HCT116 (cell line): ENCODE measurements around the gene RXYLT1. TPM values are rescaled to one million over a fixed set of nuclear protein-coding genes. Genes with fewer than 3 reads are reported as not detected.

ENCODE experiments used
- CBX3 ChIP-seq: IDR thresholded peaks from 2 replicates; pipeline ENCODE4 v1.6.1; 2012; ENCODE audit warnings: low read depth
- EGR1 ChIP-seq: IDR thresholded peaks from 2 replicates; pipeline ENCODE4 v1.6.1; 2012; ENCODE audit warnings: low read depth
- ELF1 ChIP-seq: IDR thresholded peaks from 2 replicates; pipeline ENCODE4 v1.6.1; 2012; ENCODE audit warnings: low read depth, borderline replicate concordance
- MAX ChIP-seq: IDR thresholded peaks from 2 replicates; pipeline ENCODE4 v1.6.1; 2012
- REST ChIP-seq: IDR thresholded peaks from 2 replicates; pipeline ENCODE4 v1.6.1; 2012; ENCODE audit warnings: low read depth
- SP1 ChIP-seq: IDR thresholded peaks from 2 replicates; pipeline ENCODE4 v1.6.1; 2012; ENCODE audit warnings: low read depth
- TCF7L2 ChIP-seq: IDR thresholded peaks from 2 replicates; pipeline ENCODE4 v1.7.0; 2011; ENCODE audit warnings: borderline replicate concordance, inconsistent platforms; ENCODE audit not compliant: insufficient read depth, insufficient read length; ENCODE audit errors: extremely low read depth
- ZBTB33 ChIP-seq: IDR thresholded peaks from 2 replicates; pipeline ENCODE4 v1.6.1; 2011; ENCODE audit warnings: mild to moderate bottlenecking, low read length, moderate library complexity; ENCODE audit not compliant: insufficient replicate concordance; ENCODE audit errors: extremely low read depth
- ZFX ChIP-seq: fragments of 450-650 bp; IDR thresholded peaks from 2 replicates; pipeline ENCODE4 v1.6.1; 2017
- total RNA-seq: library from RNA; stranded (reverse); gene quantifications from one replicate; pipeline ENCODE4 v1.2.1, GENCODE V29; 2021; ENCODE audit not compliant: unreplicated experiment

The RXYLT1 gene
- total RNA-seq, 1 experiment from 2014 or later = 23.0 TPM

GRCh38 chr12:63795944-63796343 is 16.2 kb downstream of the RXYLT1 start (continued):
- TF ChIP-seq REST = no peak
- TF ChIP-seq SP1 = no peak
- TF ChIP-seq ELF1 = no peak
- no peak for TF ChIP-seq ZBTB33
- no peak for TF ChIP-seq MAX
- no peak for TF ChIP-seq ZFX
- no peak for TF ChIP-seq TCF7L2
- no peak for TF ChIP-seq EGR1
- no peak for TF ChIP-seq CBX3
